ENCODE data around the gene AGBL4.

GRCh38 chr1:48758976-48759375, 1264.8 kb downstream of the AGBL4 start:
- no peak for TF ChIP-seq CTCF (IDR thresholded peaks at IDR 0.05 in 2 of 3, conservative IDR thresholded peaks at IDR 0.05 in 1 of 3; ENCODE audit: borderline replicate concordance in 1 of 3, insufficient read depth in 1 of 3, low read depth in 2 of 3, low read length in 2 of 3)
- TF ChIP-seq POLR2AphosphoS5 (IDR thresholded peaks at IDR 0.05; ENCODE audit: low read depth, low read length), result no peak
- TF ChIP-seq REST (IDR thresholded peaks at IDR 0.05; ENCODE audit: low read depth), result no peak
- no peak for TF ChIP-seq POLR2A (IDR thresholded peaks at IDR 0.05; ENCODE audit: borderline replicate concordance, extremely low read depth, insufficient read depth, insufficient read length)

All from HCT116 (cell line).